Naive B cell (primary cell): ENCODE data around the gene MSGN1. TPM values are rescaled to one million over a fixed set of nuclear protein-coding genes. Genes with fewer than 3 reads are reported as not detected.

Source experiments
- ATAC-seq, 2 donors: fragments of 150-1000 bp; cut with Tn5 transposase; 2 replicates each; pipeline ENCODE4 v1.10.0; 2021; ENCODE audit warnings: low read depth in 2 of 2, mild to moderate bottlenecking in 2 of 2, moderate library complexity in 2 of 2
- DNase-seq: peaks from one replicate; pipeline ENCODE4 v3.0.0; 2022
- H3K27ac Mint-ChIP-seq, 6 donors: one replicate each; pipeline ENCODE4 v1.8.0; 2020 to 2022; ENCODE audit warnings: mild to moderate bottlenecking in 6 of 6, mixed read lengths in 6 of 6, moderate library complexity in 5 of 6, inconsistent platforms in 2 of 6
- H3K27me3 Mint-ChIP-seq, 3 donors: one replicate each; pipeline ENCODE4 v1.8.0; 2021 to 2022; ENCODE audit warnings: mixed read lengths in 3 of 3, mild to moderate bottlenecking in 1 of 3
- H3K36me3 Mint-ChIP-seq, 2 donors: one replicate each; pipeline ENCODE4 v1.8.0; 2020 to 2022; ENCODE audit warnings: mixed read lengths in 2 of 2, inconsistent platforms in 1 of 2, mild to moderate bottlenecking in 1 of 2
- H3K4me1 Mint-ChIP-seq, 3 donors: one replicate each; pipeline ENCODE4 v1.8.0; 2020 to 2022; ENCODE audit warnings: mixed read lengths in 3 of 3, inconsistent platforms in 1 of 3, mild to moderate bottlenecking in 1 of 3, moderate library complexity in 1 of 3
- H3K4me3 Mint-ChIP-seq, 8 donors: one replicate each; pipeline ENCODE4 v1.8.0; 2020 to 2022; ENCODE audit warnings: mild to moderate bottlenecking in 8 of 8, mixed read lengths in 8 of 8, moderate library complexity in 8 of 8, inconsistent platforms in 2 of 8
- H3K9me3 Mint-ChIP-seq, 7 donors: one replicate each; pipeline ENCODE4 v1.8.0; 2020 to 2022; ENCODE audit warnings: mixed read lengths in 7 of 7, mild to moderate bottlenecking in 5 of 7, inconsistent platforms in 2 of 7, moderate library complexity in 1 of 7
- polyA plus RNA-seq, 6 donors: library from polyadenylated mRNA; unstranded; fragments of 300-500 nt; fragmentation: Illumina TruSeq; gene quantifications; one replicate each; pipeline ENCODE4 v1.2.3, GENCODE V29; 2021; ENCODE audit warnings: low read depth in 6 of 6

The MSGN1 gene, protein sequence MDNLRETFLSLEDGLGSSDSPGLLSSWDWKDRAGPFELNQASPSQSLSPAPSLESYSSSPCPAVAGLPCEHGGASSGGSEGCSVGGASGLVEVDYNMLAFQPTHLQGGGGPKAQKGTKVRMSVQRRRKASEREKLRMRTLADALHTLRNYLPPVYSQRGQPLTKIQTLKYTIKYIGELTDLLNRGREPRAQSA
- not detected for polyA plus RNA-seq

DNA sequence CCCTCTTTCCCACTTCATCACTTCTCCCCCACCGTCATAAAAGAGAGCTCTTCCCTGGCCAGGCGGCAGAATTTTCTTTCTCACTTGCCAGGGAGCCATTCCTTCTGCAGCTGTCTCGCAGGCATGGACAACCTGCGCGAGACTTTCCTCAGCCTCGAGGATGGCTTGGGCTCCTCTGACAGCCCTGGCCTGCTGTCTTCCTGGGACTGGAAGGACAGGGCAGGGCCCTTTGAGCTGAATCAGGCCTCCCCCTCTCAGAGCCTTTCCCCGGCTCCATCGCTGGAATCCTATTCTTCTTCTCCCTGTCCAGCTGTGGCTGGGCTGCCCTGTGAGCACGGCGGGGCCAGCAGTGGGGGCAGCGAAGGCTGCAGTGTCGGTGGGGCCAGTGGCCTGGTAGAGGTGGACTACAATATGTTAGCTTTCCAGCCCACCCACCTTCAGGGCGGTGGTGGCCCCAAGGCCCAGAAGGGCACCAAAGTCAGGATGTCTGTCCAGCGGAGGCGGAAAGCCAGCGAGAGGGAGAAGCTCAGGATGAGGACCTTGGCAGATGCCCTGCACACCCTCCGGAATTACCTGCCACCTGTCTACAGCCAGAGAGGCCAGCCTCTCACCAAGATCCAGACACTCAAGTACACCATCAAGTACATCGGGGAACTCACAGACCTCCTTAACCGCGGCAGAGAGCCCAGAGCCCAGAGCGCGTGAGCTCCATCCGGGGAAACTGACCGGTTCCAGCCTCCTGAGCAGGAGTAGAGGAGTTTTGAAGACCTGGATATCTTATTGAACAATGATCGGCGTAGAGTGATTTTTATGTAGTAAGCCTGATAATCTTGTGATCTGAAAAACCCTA is at the start of gene MSGN1:
Gene MSGN1, plus strand, starts transcription at position 65 of the 850 bp plus-strand sequence. Its CDS starts 59 bp downstream, at position 124.
- no peaks in the 10 kb centered on the region for H3K36me3 Mint-ChIP-seq
- H3K4me3 Mint-ChIP-seq: peak within 1 kb of the TSS in 1 of 8 donors; percentile 41
- H3K27me3 Mint-ChIP-seq: no peaks in the 10 kb centered on the region
- H3K9me3 Mint-ChIP-seq: no peaks in the 10 kb centered on the region
- H3K27ac Mint-ChIP-seq: peak within 1 kb of the TSS in 5 of 6 donors; percentile 31 to 82 (median 67)
- H3K4me1 Mint-ChIP-seq: peaks cover 29 to 61% (median 39%) of the 10 kb centered on the region in 3 donors
- no peak for DNase-seq
- no peak for ATAC-seq

DNA sequence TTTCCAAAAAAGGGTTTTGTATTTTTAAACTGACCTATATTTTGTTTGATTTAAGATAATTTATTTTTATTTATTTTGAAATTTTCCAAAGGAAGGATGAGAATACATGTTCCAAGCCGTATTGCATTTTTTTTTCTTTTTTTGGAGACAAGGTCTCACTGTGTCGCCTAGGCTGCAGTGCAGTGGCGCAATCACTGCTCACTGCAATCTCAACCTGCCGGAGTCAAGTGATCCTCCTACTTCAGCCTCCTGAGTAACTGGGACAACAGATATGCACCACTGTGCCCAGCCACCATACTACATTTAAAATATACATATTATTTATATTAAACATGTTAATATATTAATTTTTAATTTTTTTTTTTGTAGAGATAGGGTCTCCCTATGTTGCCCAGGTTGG is 47.4 kb upstream of the MSGN1 start:
- Mint-ChIP-seq H3K27me3 (no peaks in the 10 kb centered on the region), H3K4me1 (no peaks in the 10 kb centered on the region), H3K27ac (no peak overlapping the region), H3K4me3 (no peak overlapping the region), H3K36me3 (peaks cover 0 to 9% of the 10 kb centered on the region in 2 donors), H3K9me3 (no peaks in the 10 kb centered on the region)
- ATAC-seq (no peak), DNase-seq (no peak)

DNA sequence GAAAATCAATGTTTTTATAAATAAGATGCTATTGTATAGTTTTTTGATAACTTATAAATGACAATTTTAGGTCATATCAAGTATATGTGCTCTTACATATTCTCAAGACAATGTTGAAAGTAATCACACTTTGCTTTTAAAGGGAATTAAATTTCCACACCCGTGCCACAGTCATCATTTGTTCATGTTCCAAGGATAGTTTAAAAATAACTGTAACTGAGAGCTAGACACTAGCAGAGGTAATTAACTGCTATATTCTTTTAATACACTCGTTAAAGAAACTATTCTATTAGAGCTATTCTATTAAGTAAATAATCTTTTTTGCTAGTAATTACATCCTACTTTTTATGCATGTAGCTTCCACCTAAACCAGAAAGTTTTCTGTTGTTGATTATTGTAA is 44.3 kb upstream of the MSGN1 start:
- no peaks in the 10 kb centered on the region for H3K4me1 Mint-ChIP-seq
- no peak for ATAC-seq
- H3K9me3 Mint-ChIP-seq: no peaks in the 10 kb centered on the region
- no peak for DNase-seq
- H3K36me3 Mint-ChIP-seq: peaks cover 0 to 15% of the 10 kb centered on the region in 2 donors
- H3K27ac Mint-ChIP-seq: no peak overlapping the region
- H3K27me3 Mint-ChIP-seq: no peaks in the 10 kb centered on the region
- no peak overlapping the region for H3K4me3 Mint-ChIP-seq

DNA sequence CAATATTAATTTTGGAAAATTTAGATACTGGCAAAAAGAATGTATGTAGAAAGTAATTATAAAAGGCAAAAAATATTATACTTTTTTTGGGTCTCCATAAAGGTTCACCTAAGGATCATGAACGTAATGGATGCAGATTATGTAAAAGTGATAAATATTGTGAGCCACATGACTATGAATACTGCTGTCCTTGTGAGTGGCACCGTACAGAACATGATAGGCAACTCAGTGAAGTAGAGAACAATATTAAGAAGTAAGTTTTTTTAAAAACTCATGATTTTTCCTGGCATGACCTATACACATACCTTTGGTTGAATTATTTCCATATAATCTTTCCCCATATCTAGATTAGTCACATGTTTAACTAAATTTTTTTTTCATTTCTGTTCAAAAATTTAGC is 43.7 kb upstream of the MSGN1 start:
- DNase-seq (no peak), ATAC-seq (no peak)
- peaks cover 0 to 15% of the 10 kb centered on the region in 2 donors for H3K36me3 Mint-ChIP-seq
- no peak overlapping the region for H3K4me3 Mint-ChIP-seq
- H3K27me3 Mint-ChIP-seq: no peaks in the 10 kb centered on the region
- H3K4me1 Mint-ChIP-seq: no peaks in the 10 kb centered on the region
- H3K27ac Mint-ChIP-seq: no peak overlapping the region
- H3K9me3 Mint-ChIP-seq: no peaks in the 10 kb centered on the region

DNA sequence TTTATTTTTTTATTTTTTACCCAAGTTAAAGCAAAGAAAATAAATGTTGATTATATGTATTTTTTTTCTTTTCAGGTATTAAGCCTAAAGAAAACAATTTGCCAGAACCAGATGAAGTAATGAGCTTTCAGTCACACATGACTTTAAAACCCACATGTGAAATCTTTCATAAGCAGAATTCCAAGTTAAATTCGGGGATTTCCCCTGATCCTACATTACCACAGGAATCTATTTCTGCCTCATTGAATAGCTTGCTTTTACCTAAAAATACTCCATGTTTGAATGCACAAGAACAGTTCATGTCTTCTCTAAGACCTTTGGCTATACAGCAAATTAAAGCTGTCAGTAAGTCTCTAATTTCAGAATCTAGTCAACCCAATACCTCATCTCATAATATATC is 35.7 kb upstream of the MSGN1 start:
- DNase-seq: no peak
- Mint-ChIP-seq H3K27me3 (no peaks in the 10 kb centered on the region), H3K4me1 (no peaks in the 10 kb centered on the region), H3K27ac (no peak overlapping the region), H3K9me3 (no peaks in the 10 kb centered on the region), H3K36me3 (no peaks in the 10 kb centered on the region), H3K4me3 (no peak overlapping the region)
- ATAC-seq: no peak

DNA sequence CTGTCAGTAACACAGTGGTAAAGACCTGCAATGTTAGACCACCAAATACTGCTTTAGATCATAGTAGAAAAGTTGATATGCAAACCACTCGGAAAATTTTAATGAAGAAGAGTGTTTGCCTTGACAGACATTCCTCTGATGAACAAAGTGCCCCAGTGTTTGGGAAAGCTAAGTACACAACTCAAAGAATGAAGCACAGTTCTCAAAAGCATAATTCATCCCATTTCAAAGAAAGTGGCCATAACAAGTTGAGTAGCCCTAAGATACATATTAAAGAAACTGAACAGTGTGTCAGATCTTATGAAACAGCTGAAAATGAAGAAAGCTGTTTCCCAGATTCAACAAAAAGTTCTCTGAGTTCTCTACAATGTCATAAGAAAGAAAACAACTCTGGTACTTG is 34.8 kb upstream of the MSGN1 start:
- DNase-seq: no peak
- H3K4me3 Mint-ChIP-seq: no peak overlapping the region
- H3K36me3 Mint-ChIP-seq: no peaks in the 10 kb centered on the region
- no peaks in the 10 kb centered on the region for H3K9me3 Mint-ChIP-seq
- H3K27ac Mint-ChIP-seq: no peak overlapping the region
- ATAC-seq: no peak
- no peaks in the 10 kb centered on the region for H3K4me1 Mint-ChIP-seq
- H3K27me3 Mint-ChIP-seq: no peaks in the 10 kb centered on the region

DNA sequence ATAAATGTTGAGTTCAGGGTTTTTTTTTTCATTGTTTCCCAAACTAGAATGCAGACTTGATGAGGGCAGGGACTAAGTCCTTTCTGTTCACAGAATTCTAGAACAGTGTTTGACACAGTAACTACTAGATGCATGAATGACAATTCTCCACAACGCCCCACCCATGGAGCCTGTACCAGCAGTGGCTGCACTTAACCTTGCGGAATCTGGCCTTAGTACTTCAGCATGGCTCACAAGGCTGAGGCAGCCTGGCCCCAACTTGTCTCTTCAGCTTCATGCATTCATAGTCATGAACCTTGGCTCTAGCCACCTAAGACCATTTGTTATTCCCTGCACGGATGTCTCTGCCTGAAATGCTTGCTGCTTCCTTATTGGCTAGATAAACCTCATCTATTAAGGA is 29.5 kb upstream of the MSGN1 start:
- Mint-ChIP-seq H3K4me1 (peaks cover 2 to 15% (median 9%) of the 10 kb centered on the region in 3 donors), H3K27me3 (peaks cover 0 to 10% (median 0%) of the 10 kb centered on the region in 3 donors), H3K36me3 (no peaks in the 10 kb centered on the region), H3K27ac (peak overlapping the region in 1 of 6 donors; percentile 24), H3K4me3 (no peak overlapping the region), H3K9me3 (no peaks in the 10 kb centered on the region)
- no peak for ATAC-seq
- no peak for DNase-seq

DNA sequence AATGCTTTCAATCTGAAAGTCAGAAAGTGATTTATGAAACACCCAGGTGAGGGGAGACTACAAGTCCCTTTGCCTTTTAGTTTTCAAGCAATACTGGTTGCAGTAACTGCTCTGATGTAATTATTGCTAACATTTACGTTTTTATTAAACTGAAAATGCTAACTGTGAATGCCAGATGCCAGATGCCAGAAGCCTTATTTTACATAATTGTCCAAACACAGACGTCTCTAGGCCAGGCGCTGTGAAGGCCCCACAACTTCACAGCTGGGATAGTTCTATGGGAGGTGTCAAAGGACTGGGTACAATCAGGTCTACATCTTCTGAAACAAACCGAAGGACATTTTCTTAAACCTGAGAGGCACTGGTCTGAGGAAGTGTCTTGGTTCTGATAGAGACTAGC is 27.5 kb upstream of the MSGN1 start:
- no peaks in the 10 kb centered on the region for H3K9me3 Mint-ChIP-seq
- H3K36me3 Mint-ChIP-seq: no peaks in the 10 kb centered on the region
- ATAC-seq (no peak), DNase-seq (no peak)
- H3K27me3 Mint-ChIP-seq: peaks cover 0 to 10% (median 0%) of the 10 kb centered on the region in 3 donors
- H3K4me3 Mint-ChIP-seq: no peak overlapping the region
- H3K4me1 Mint-ChIP-seq: peaks cover 7 to 28% (median 13%) of the 10 kb centered on the region in 3 donors
- no peak overlapping the region for H3K27ac Mint-ChIP-seq

DNA sequence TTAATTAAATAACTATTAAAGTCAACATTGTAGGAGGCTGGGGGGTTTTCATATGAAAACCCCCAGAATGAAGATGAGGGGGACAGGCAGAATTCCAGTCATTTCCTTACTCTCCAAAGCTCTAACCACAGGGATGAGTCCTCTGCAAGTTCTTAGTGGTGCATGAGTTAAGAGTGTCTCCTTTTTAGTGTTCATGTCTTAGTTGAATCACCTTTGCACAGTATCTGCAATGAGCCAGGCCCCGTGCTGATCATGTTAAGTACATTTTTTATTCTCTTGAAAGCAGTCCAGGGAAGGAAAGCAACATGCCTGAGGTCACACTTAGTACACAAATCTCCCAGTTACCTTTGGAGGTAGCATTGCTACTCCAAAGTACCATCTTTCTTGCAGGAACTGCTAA is 25.7 kb upstream of the MSGN1 start:
- peaks cover 0 to 10% (median 0%) of the 10 kb centered on the region in 3 donors for H3K27me3 Mint-ChIP-seq

DNA sequence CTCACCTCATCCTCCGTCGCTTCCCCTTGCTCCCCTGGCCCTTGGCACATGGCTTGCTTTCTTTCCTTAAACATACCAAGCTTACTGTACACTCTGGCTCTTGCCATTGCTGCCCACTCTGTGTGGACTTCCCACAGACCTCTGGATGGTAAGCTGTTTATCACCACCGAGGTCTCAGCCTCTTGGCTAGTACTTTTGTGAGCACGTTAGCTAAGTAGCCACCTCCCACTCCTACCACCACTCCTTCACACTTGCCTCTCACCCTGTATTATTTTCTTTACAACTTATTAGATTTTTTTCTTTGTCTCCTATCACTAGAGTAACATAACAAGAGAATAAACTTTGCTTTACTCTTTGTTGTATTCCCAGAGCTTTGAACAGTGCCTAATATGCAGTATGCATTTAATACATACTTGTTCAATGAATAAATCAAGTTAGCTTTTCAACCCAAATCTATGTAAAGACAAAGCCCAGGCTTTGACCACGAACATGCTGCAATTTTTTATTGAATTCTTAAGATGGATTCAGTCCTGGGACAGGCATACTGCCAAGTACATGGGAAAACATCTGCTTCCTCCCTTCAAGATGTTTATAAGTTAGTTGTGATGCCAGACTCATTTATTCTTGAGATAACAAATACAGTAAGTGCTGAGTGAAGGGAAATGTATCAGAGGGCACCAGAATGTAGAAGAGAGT is 25.0 kb upstream of the MSGN1 start:
- peak overlapping the region in 3 of 6 donors; percentile 8 to 46 (median 36) for H3K27ac Mint-ChIP-seq
- no peak for DNase-seq
- H3K4me1 Mint-ChIP-seq: peaks cover 16 to 35% (median 17%) of the 10 kb centered on the region in 3 donors
- no peaks in the 10 kb centered on the region for H3K9me3 Mint-ChIP-seq
- peaks cover 0 to 10% (median 0%) of the 10 kb centered on the region in 3 donors for H3K27me3 Mint-ChIP-seq
- no peak overlapping the region for H3K4me3 Mint-ChIP-seq
- ATAC-seq: no peak
- no peaks in the 10 kb centered on the region for H3K36me3 Mint-ChIP-seq

More for the DNA sequence above, 25.7 kb upstream of the MSGN1 start:
- Mint-ChIP-seq H3K36me3 (no peaks in the 10 kb centered on the region), H3K27ac (no peak overlapping the region), H3K9me3 (no peaks in the 10 kb centered on the region), H3K4me3 (no peak overlapping the region), H3K4me1 (peaks cover 12 to 32% (median 15%) of the 10 kb centered on the region in 3 donors)
- ATAC-seq: no peak
- no peak for DNase-seq

DNA sequence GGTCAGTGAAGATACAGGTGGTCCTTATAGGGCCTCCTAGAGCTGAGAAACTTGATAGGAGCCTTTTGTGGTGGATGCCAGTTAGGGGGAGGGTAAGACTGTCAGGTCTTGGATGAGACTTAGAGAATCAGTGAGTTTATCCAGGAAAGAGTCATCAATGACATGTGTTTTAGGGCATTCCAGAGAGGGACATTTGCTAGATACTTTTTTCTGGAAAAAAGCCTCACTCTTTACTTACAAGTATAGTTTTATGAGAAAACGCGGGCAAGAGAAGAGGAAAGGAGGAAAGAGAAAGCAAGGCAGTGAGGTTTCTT is 24.5 kb upstream of the MSGN1 start:
- no peak for ATAC-seq
- H3K4me3 Mint-ChIP-seq: no peak overlapping the region
- no peaks in the 10 kb centered on the region for H3K9me3 Mint-ChIP-seq
- peaks cover 16 to 35% (median 17%) of the 10 kb centered on the region in 3 donors for H3K4me1 Mint-ChIP-seq
- H3K27ac Mint-ChIP-seq: peak overlapping the region in 3 of 6 donors; percentile 8 to 49 (median 11)
- no peak for DNase-seq
- no peaks in the 10 kb centered on the region for H3K36me3 Mint-ChIP-seq
- peaks cover 0 to 10% (median 0%) of the 10 kb centered on the region in 3 donors for H3K27me3 Mint-ChIP-seq

DNA sequence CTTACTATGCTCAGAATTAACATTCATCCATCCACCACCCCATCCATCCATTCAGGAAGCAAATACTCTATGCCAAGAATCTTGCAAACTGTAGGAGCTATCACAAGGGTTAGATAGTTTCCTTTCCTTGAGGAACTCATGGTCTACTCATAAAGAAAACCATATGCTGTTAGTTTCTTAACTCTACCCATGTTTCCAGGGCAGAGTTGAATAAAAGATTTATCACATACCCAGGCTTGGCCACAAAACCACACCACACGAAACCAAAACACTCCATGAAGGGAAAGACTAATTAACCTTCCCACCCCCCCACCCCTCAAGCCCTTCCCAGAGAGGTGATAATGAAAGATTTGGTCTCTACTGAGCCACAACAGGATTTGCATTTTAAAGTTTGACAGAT is 23.7 kb upstream of the MSGN1 start:
- no peaks in the 10 kb centered on the region for H3K9me3 Mint-ChIP-seq
- H3K27ac Mint-ChIP-seq: peak overlapping the region in 1 of 6 donors; percentile 16
- no peak for DNase-seq
- no peak overlapping the region for H3K4me3 Mint-ChIP-seq
- H3K4me1 Mint-ChIP-seq: peaks cover 16 to 30% (median 17%) of the 10 kb centered on the region in 3 donors
- H3K27me3 Mint-ChIP-seq: peaks cover 0 to 10% (median 0%) of the 10 kb centered on the region in 3 donors
- H3K36me3 Mint-ChIP-seq: no peaks in the 10 kb centered on the region
- ATAC-seq: no peak

DNA sequence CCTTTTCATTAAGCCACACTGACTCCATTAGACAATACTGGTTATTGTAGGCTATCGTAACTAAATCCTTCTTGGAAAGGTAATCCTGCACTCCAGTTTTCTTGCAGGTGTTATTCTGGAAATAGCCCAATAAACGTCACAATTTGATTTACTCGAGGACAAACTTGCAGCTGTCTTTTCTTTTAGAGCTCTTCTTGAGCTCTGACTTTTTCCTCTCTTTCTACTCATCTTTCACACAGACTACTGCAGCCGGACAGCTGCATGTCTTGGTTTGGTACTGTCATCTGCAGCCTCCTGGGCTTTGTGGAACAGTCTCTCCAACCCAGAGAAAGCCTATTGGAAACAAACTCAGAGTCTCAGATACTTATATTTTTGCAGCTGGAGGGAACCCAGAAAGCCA is 23.0 kb upstream of the MSGN1 start:
- no peak for DNase-seq
- peaks cover 16 to 30% (median 19%) of the 10 kb centered on the region in 3 donors for H3K4me1 Mint-ChIP-seq
- H3K27me3 Mint-ChIP-seq: peaks cover 0 to 10% (median 0%) of the 10 kb centered on the region in 3 donors
- no peak overlapping the region for H3K4me3 Mint-ChIP-seq
- no peak overlapping the region for H3K27ac Mint-ChIP-seq
- H3K36me3 Mint-ChIP-seq: no peaks in the 10 kb centered on the region
- H3K9me3 Mint-ChIP-seq: no peaks in the 10 kb centered on the region
- ATAC-seq: no peak
